HepG2 (cell line): Measurements from ENCODE around the gene IARS2. TPM values are rescaled to one million over a fixed set of nuclear protein-coding genes. Genes with fewer than 3 reads are reported as not detected.
A peak's percentile ranks its signal among the peaks of the same experiment; 100 is the strongest.

ENCODE experiments used
- CBFB ChIP-seq: sonication (generic); formaldehyde crosslinking; IDR thresholded peaks from 2 replicates; pipeline ENCODE4 v1.4.0; 2020; ENCODE audit warnings: missing genetic modification reagents
- DDIT3 ChIP-seq: sonication (generic); formaldehyde crosslinking; IDR thresholded peaks from 2 replicates; pipeline ENCODE4 v1.4.0; 2020; ENCODE audit warnings: mild to moderate bottlenecking, missing genetic modification reagents
- ESRRA ChIP-seq: sonication (generic); formaldehyde crosslinking; IDR thresholded peaks from 2 replicates; pipeline ENCODE4 v1.5.1; 2020; ENCODE audit warnings: mild to moderate bottlenecking, low read depth, missing genetic modification reagents
- FIP1L1 ChIP-seq: fragments of 200-400 bp; formaldehyde crosslinking; IDR thresholded peaks from 2 replicates; pipeline ENCODE4 v1.6.1; 2018; ENCODE audit warnings: low read depth, mild to moderate bottlenecking, low read length, moderate library complexity, borderline replicate concordance; ENCODE audit not compliant: insufficient read depth
- FOSL2 ChIP-seq: sonication (generic); formaldehyde crosslinking; IDR thresholded peaks from 2 replicates; pipeline ENCODE4 v1.4.0; 2020; ENCODE audit warnings: missing genetic modification reagents
- KDM5A ChIP-seq: fragments of 200-600 bp; sonication (generic); IDR thresholded peaks from 2 replicates; pipeline ENCODE4 v1.7.0; 2018; ENCODE audit warnings: antibody characterized with exemption, mild to moderate bottlenecking, low read length, borderline replicate concordance
- KDM5B ChIP-seq: sonication (generic); formaldehyde crosslinking; IDR thresholded peaks from 2 replicates; pipeline ENCODE4 v1.4.0; 2020; ENCODE audit warnings: missing genetic modification reagents, mild to moderate bottlenecking, borderline replicate concordance
- PRPF4 ChIP-seq: fragments of 200-400 bp; formaldehyde crosslinking; IDR thresholded peaks from 2 replicates; pipeline ENCODE4 v1.6.1; 2016; ENCODE audit warnings: low read length, low read depth; ENCODE audit not compliant: poor library complexity, severe bottlenecking
- STAG1 ChIP-seq: sonication (generic); formaldehyde crosslinking; IDR thresholded peaks from 2 replicates; pipeline ENCODE4 v1.4.0; 2020; ENCODE audit warnings: missing genetic modification reagents
- TARDBP ChIP-seq: sonication (generic); formaldehyde crosslinking; IDR thresholded peaks from 2 replicates; pipeline ENCODE4 v1.8.0; 2022; ENCODE audit warnings: mild to moderate bottlenecking, missing genetic modification reagents
- ZBTB2 ChIP-seq: sonication (generic); formaldehyde crosslinking; IDR thresholded peaks from 2 replicates; pipeline ENCODE4 v1.8.0; 2022; ENCODE audit warnings: low read depth, missing genetic modification reagents
- ZNF468 ChIP-seq: sonication (generic); formaldehyde crosslinking; IDR thresholded peaks from 2 replicates; pipeline ENCODE4 v1.8.0; 2022; ENCODE audit warnings: mild to moderate bottlenecking, moderate library complexity, missing genetic modification reagents
- polyA plus RNA-seq, 8 experiments: library from polyadenylated mRNA; depleted of rRNA in 3 of 8; stranded (reverse) in 7 of 8; unstranded in 1 of 8; fragments of >200 nt; fragmentation: Illumina TruSeq in 4 of 8; extraction: Trizol in 4 of 8; gene quantifications; 2 replicates each; pipeline versions ENCODE4 v1.2.1 to v1.2.3, GENCODE V29; 2011 to 2016; ENCODE audit warnings: low read depth in 4 of 8, missing spikeins in 1 of 8, mixed read lengths in 1 of 8; ENCODE audit not compliant: insufficient read depth in 1 of 8
- total RNA-seq, 5 experiments: library from RNA; depleted of rRNA; stranded (reverse); fragments of >200 nt; fragmentation: Illumina TruSeq; extraction: Trizol; gene quantifications; 2 replicates each; pipeline ENCODE4 v1.2.3, GENCODE V29; 2016; ENCODE audit warnings: low read depth in 1 of 5
- TF ChIP-seq, protein P1 (sequence below): sonication (generic); formaldehyde crosslinking; IDR thresholded peaks from 2 replicates; pipeline ENCODE4 v1.4.0; 2020; ENCODE audit warnings: missing genetic modification reagents, mild to moderate bottlenecking, borderline replicate concordance
- TF ChIP-seq, protein P2 (sequence below): sonication (generic); formaldehyde crosslinking; IDR thresholded peaks from 2 replicates; pipeline ENCODE4 v1.4.0; 2020; ENCODE audit warnings: missing genetic modification reagents
- TF ChIP-seq, protein P3 (sequence below): sonication (generic); formaldehyde crosslinking; conservative IDR thresholded peaks from 2 replicates; pipeline ENCODE4 v1.8.0; 2022; ENCODE audit warnings: mild to moderate bottlenecking, moderate library complexity, missing genetic modification reagents
- TF ChIP-seq, protein P4 (sequence below): sonication (generic); IDR thresholded peaks from 2 replicates; pipeline ENCODE4 v1.6.1; 2016; ENCODE audit warnings: low read depth, borderline replicate concordance
- TF ChIP-seq, protein P5 (sequence below): sonication (generic); formaldehyde crosslinking; IDR thresholded peaks from 2 replicates; pipeline ENCODE4 v1.8.1; 2023; ENCODE audit warnings: mild to moderate bottlenecking, missing genetic modification reagents

The IARS2 gene
- total and polyA plus RNA-seq, 2 of the 13 experiments (the other 11 are each of a cell fraction or from before 2014, with no cell fraction given) = 28.6 to 122 TPM

- TF ChIP-seq, protein P1, sequence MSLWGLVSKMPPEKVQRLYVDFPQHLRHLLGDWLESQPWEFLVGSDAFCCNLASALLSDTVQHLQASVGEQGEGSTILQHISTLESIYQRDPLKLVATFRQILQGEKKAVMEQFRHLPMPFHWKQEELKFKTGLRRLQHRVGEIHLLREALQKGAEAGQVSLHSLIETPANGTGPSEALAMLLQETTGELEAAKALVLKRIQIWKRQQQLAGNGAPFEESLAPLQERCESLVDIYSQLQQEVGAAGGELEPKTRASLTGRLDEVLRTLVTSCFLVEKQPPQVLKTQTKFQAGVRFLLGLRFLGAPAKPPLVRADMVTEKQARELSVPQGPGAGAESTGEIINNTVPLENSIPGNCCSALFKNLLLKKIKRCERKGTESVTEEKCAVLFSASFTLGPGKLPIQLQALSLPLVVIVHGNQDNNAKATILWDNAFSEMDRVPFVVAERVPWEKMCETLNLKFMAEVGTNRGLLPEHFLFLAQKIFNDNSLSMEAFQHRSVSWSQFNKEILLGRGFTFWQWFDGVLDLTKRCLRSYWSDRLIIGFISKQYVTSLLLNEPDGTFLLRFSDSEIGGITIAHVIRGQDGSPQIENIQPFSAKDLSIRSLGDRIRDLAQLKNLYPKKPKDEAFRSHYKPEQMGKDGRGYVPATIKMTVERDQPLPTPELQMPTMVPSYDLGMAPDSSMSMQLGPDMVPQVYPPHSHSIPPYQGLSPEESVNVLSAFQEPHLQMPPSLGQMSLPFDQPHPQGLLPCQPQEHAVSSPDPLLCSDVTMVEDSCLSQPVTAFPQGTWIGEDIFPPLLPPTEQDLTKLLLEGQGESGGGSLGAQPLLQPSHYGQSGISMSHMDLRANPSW (CRISPR knock-in tag) = no peak
- TF ChIP-seq ZBTB2 (CRISPR knock-in tag) (no peak), TARDBP (CRISPR knock-in tag) (peak; percentile 42; the same call in 1 of the 2 replicates), FOSL2 (peak; percentile 4; the same call in 1 of the 2 replicates), PRPF4 (no peak), ZNF468 (CRISPR knock-in tag) (no peak), ESRRA (CRISPR knock-in tag) (no peak), CBFB (CRISPR knock-in tag) (peak; percentile 52; the same call in 1 of the 2 replicates), STAG1 (CRISPR knock-in tag) (no peak), KDM5A (peak; percentile 78; the same call in 1 of the 2 replicates), KDM5B (CRISPR knock-in tag) (peak; percentile 75; the same call in 1 of the 2 replicates), DDIT3 (no peak), FIP1L1 (no peak)
- TF ChIP-seq, protein P2, sequence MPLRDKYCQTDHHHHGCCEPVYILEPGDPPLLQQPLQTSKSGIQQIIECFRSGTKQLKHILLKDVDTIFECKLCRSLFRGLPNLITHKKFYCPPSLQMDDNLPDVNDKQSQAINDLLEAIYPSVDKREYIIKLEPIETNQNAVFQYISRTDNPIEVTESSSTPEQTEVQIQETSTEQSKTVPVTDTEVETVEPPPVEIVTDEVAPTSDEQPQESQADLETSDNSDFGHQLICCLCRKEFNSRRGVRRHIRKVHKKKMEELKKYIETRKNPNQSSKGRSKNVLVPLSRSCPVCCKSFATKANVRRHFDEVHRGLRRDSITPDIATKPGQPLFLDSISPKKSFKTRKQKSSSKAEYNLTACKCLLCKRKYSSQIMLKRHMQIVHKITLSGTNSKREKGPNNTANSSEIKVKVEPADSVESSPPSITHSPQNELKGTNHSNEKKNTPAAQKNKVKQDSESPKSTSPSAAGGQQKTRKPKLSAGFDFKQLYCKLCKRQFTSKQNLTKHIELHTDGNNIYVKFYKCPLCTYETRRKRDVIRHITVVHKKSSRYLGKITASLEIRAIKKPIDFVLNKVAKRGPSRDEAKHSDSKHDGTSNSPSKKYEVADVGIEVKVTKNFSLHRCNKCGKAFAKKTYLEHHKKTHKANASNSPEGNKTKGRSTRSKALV = peak; percentile 49
- TF ChIP-seq, protein P3, sequence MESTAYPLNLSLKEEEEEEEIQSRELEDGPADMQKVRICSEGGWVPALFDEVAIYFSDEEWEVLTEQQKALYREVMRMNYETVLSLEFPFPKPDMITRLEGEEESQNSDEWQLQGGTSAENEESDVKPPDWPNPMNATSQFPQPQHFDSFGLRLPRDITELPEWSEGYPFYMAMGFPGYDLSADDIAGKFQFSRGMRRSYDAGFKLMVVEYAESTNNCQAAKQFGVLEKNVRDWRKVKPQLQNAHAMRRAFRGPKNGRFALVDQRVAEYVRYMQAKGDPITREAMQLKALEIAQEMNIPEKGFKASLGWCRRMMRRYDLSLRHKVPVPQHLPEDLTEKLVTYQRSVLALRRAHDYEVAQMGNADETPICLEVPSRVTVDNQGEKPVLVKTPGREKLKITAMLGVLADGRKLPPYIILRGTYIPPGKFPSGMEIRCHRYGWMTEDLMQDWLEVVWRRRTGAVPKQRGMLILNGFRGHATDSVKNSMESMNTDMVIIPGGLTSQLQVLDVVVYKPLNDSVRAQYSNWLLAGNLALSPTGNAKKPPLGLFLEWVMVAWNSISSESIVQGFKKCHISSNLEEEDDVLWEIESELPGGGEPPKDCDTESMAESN = peak; percentile 66; the same call in 1 of the 2 replicates
- TF ChIP-seq, protein P4, sequence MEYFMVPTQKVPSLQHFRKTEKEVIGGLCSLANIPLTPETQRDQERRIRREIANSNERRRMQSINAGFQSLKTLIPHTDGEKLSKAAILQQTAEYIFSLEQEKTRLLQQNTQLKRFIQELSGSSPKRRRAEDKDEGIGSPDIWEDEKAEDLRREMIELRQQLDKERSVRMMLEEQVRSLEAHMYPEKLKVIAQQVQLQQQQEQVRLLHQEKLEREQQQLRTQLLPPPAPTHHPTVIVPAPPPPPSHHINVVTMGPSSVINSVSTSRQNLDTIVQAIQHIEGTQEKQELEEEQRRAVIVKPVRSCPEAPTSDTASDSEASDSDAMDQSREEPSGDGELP = no peak
- TF ChIP-seq, protein P5, sequence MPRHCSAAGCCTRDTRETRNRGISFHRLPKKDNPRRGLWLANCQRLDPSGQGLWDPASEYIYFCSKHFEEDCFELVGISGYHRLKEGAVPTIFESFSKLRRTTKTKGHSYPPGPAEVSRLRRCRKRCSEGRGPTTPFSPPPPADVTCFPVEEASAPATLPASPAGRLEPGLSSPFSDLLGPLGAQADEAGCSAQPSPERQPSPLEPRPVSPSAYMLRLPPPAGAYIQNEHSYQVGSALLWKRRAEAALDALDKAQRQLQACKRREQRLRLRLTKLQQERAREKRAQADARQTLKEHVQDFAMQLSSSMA (CRISPR knock-in tag) = peak; percentile 75; the same call in 1 of the 2 replicates
Measured at GRCh38 chr1:220094016-220094911, at the start of gene IARS2 (continued).
